ENCODE results near the gene RAPGEF2.

RAPGEF2 gene

DNA sequence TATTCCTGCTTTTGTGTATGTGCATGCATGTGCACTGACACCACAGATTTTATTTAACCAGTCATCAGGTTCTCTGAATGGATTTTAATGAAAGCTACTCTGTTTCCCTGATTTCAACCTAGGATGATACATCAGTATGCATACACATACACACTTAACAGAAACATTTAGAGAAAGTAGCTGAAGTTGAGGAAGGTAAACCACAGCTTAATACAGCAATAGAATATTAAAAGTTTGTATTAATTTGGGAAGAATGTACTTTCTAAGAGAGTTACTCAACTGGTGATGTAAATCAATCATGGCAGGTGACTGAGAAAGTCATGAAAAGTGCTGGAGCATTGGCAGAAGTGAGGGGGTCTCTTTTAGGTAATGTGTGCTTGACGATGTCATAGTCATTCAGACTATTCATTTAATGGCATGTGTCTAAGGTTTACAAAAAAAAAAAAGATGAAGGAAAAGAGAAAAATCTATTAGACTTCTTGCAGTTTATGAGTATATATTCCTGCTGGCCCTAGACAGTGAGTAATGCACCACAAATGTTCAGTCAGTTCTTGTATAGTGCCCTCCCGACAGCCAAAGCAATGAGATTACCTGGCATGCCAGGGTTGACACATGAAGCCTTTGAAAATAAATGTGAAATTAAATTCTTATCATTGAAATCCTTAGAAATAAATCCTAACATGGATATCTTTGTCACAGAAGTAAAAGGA, 187.6 kb downstream of the RAPGEF2 start:
- no peaks in the 10 kb centered on the region for H4K20me1 ChIP-seq (ENCODE audit: control insufficient read depth, insufficient read depth, low read depth, low read length)
- H3K9me2 ChIP-seq (replicated peaks; ENCODE audit: control insufficient read depth, low read length) = no peaks in the 10 kb centered on the region
- H3K36me3 ChIP-seq (ENCODE audit: control insufficient read depth, low read length) = no peaks in the 10 kb centered on the region
- H3K4me2 ChIP-seq (ENCODE audit: low read length) = no peak overlapping the region
- H3K79me2 ChIP-seq (ENCODE audit: control insufficient read depth, low read length) = no peaks in the 10 kb centered on the region
- H3K4me3 ChIP-seq (ENCODE audit: low read length) = no peak overlapping the region
- H3K27ac ChIP-seq (ENCODE audit: low read depth, low read length) = no peak overlapping the region
- H3K9me3 ChIP-seq (ENCODE audit: control insufficient read depth, insufficient read depth, low read length) = no peaks in the 10 kb centered on the region
- no peaks in the 10 kb centered on the region for H3K27me3 ChIP-seq (ENCODE audit: control insufficient read depth, low read length)
- TF ChIP-seq, protein P1, sequence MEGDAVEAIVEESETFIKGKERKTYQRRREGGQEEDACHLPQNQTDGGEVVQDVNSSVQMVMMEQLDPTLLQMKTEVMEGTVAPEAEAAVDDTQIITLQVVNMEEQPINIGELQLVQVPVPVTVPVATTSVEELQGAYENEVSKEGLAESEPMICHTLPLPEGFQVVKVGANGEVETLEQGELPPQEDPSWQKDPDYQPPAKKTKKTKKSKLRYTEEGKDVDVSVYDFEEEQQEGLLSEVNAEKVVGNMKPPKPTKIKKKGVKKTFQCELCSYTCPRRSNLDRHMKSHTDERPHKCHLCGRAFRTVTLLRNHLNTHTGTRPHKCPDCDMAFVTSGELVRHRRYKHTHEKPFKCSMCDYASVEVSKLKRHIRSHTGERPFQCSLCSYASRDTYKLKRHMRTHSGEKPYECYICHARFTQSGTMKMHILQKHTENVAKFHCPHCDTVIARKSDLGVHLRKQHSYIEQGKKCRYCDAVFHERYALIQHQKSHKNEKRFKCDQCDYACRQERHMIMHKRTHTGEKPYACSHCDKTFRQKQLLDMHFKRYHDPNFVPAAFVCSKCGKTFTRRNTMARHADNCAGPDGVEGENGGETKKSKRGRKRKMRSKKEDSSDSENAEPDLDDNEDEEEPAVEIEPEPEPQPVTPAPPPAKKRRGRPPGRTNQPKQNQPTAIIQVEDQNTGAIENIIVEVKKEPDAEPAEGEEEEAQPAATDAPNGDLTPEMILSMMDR (IDR thresholded peaks at IDR 0.05; ENCODE audit: low read depth, low read length, poor library complexity, severe bottlenecking) = no peak
- no peak for TF ChIP-seq EZH2phosphoT487 (IDR thresholded peaks at IDR 0.05; ENCODE audit: borderline replicate concordance, low read length)
- H3K4me1 ChIP-seq (ENCODE audit: control insufficient read depth, low read length) = no peaks in the 10 kb centered on the region
- no peaks in the 10 kb centered on the region for H3F3A ChIP-seq (ENCODE audit: control insufficient read depth, insufficient read depth)

DNA sequence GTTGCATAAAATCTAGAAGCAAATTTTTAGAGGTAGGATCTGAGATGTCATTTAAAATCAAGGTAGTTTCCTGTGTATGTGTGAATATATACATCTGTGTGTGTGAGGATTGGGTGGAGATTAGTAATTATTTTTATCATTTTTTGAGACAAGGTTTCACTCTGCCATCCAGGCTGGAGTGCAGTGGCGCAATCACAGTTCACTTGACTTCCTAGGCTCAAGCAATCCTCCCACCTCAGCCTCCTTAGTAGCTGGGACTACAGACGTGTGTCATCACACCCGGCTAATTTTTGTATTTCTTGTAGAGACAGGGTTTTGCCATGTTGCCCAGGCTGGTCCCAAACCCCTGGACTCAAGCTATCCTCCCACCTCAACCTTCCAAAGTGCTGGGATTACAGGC, 188.3 kb downstream of the RAPGEF2 start:
- H3F3A ChIP-seq (ENCODE audit: control insufficient read depth, insufficient read depth) = no peaks in the 10 kb centered on the region
- H4K20me1 ChIP-seq (ENCODE audit: control insufficient read depth, insufficient read depth, low read depth, low read length) = no peaks in the 10 kb centered on the region
- H3K27ac ChIP-seq (ENCODE audit: low read depth, low read length) = no peak overlapping the region
- H3K27me3 ChIP-seq (ENCODE audit: control insufficient read depth, low read length) = no peaks in the 10 kb centered on the region
- no peaks in the 10 kb centered on the region for H3K9me2 ChIP-seq (replicated peaks; ENCODE audit: control insufficient read depth, low read length)
- no peaks in the 10 kb centered on the region for H3K36me3 ChIP-seq (ENCODE audit: control insufficient read depth, low read length)
- no peak overlapping the region for H3K4me2 ChIP-seq (ENCODE audit: low read length)
- no peaks in the 10 kb centered on the region for H3K79me2 ChIP-seq (ENCODE audit: control insufficient read depth, low read length)
- no peak for TF ChIP-seq EZH2phosphoT487 (IDR thresholded peaks at IDR 0.05; ENCODE audit: borderline replicate concordance, low read length)
- TF ChIP-seq, protein P1 (IDR thresholded peaks at IDR 0.05; ENCODE audit: low read depth, low read length, poor library complexity, severe bottlenecking) = no peak
- no peak overlapping the region for H3K4me3 ChIP-seq (ENCODE audit: low read length)
- no peaks in the 10 kb centered on the region for H3K9me3 ChIP-seq (ENCODE audit: control insufficient read depth, insufficient read depth, low read length)
- no peaks in the 10 kb centered on the region for H3K4me1 ChIP-seq (ENCODE audit: control insufficient read depth, low read length)

DNA sequence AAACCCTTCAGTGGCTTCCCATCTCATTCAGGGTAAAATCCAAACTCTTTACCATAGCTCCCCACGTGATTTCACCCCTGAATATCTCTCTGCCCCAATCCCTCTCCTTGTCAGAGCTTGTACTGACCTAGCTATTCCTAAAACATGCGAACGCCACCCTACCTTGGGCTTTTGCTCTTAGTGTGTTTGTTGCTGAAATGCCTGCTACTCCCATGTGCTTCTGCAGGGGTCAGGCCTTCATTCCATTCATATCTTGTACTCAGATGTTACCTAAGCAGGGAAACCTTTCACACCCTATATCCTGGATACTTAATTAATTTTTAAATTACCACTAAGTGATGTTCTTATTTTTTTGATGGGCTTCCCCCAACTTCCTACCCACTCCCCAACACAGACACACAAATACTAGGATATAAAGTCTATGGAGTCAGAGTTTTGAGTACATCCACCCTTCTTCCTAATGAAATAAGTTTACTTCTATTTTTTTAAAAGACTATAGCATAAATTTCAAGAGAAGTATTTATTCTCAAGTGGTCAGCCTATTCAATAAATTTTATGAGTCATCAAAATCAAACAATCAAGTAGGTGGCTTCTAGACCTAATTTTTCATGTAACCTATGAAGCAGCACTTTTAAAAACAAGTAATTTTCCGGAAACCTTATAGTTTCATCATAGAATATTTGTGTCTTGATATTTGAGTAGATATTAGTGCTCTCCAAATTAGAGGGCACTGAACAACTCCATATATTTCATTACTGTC, 189.4 kb downstream of the RAPGEF2 start:
- Histone ChIP-seq H3K4me1 (ENCODE audit: control insufficient read depth, low read length) (no peaks in the 10 kb centered on the region), H3K9me2 (replicated peaks; ENCODE audit: control insufficient read depth, low read length) (no peaks in the 10 kb centered on the region)

More for the DNA sequence above, 189.4 kb downstream of the RAPGEF2 start:
- no peaks in the 10 kb centered on the region for H3F3A ChIP-seq (ENCODE audit: control insufficient read depth, insufficient read depth)
- no peaks in the 10 kb centered on the region for H3K79me2 ChIP-seq (ENCODE audit: control insufficient read depth, low read length)
- H4K20me1 ChIP-seq (ENCODE audit: control insufficient read depth, insufficient read depth, low read depth, low read length) = no peaks in the 10 kb centered on the region
- TF ChIP-seq, protein P1 (IDR thresholded peaks at IDR 0.05; ENCODE audit: low read depth, low read length, poor library complexity, severe bottlenecking) = no peak
- TF ChIP-seq EZH2phosphoT487 (IDR thresholded peaks at IDR 0.05; ENCODE audit: borderline replicate concordance, low read length) = no peak
- H3K36me3 ChIP-seq (ENCODE audit: control insufficient read depth, low read length) = no peaks in the 10 kb centered on the region
- no peaks in the 10 kb centered on the region for H3K9me3 ChIP-seq (ENCODE audit: control insufficient read depth, insufficient read depth, low read length)
- H3K4me2 ChIP-seq (ENCODE audit: low read length) = no peak overlapping the region
- H3K27ac ChIP-seq (ENCODE audit: low read depth, low read length) = no peak overlapping the region
- no peaks in the 10 kb centered on the region for H3K27me3 ChIP-seq (ENCODE audit: control insufficient read depth, low read length)
- H3K4me3 ChIP-seq (ENCODE audit: low read length) = no peak overlapping the region
